ENCODE measurements around the gene DOCK3. TPM values are rescaled to one million over a fixed set of nuclear protein-coding genes. Genes with fewer than 3 reads are reported as not detected.
"Not testable (repeated sequence)": the region's sequence is repeated elsewhere in the genome, so short reads cannot be mapped to it uniquely, and the experiment has no call there.

DOCK3 gene
- total RNA-seq, 1 donor from 2014 or later = under 0.01 TPM

- H3K36me3 ChIP-seq (ENCODE audit: control insufficient read depth, insufficient read depth, low read length) = no peaks in the 10 kb centered on the region
- no peak overlapping the region for H3K4me3 ChIP-seq (ENCODE audit: low read depth, low read length)
- TF ChIP-seq CTCF (IDR thresholded peaks at IDR 0.05; ENCODE audit: insufficient read depth, low read length, severe bottlenecking) = no peak
- FAIRE-seq (no peak), DNase-seq (ENCODE audit: low read depth) (no peak)
- H3K27me3 ChIP-seq (ENCODE audit: control insufficient read depth, insufficient read depth, low read length) = no peaks in the 10 kb centered on the region
These were observed 427.7 kb downstream of the DOCK3 start for GRCh38 chr3:51102396-51102795.

DNA sequence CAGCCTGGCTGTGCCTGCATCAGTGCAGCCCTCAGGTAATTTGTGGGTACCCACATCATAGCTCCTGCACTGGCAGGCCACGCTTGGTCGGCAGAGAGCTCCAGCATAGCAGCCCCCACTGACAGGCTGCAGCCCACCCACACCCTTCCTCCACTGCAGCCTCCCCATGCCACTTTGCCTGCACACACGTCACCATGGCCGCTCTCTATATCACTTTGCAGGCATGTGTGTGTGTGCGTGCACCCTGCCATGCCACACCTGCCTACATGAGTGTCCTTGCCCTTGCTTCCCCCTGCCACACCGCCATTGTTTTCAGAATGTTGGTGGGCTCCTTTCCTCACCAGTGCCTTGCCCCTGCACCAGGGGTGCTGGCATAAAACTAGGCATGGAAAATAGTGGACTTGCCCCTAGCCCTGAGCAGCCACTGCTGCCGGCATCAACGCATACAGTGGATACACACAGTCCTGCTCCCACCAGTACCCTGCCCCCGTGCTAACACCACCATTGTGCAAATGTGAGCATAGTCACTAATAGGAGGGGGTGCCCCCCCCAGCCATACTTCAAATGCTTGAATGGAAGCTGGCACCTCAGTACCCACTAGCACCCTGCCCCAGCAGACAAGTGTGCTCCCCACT is 431.6 kb downstream of the DOCK3 start:
- Histone ChIP-seq H3K27me3 (ENCODE audit: control insufficient read depth, insufficient read depth, low read length) (no peaks in the 10 kb centered on the region), H3K36me3 (ENCODE audit: control insufficient read depth, insufficient read depth, low read length) (no peaks in the 10 kb centered on the region), H3K4me3 (ENCODE audit: low read depth, low read length) (no peak overlapping the region)
- FAIRE-seq (no peak), DNase-seq (ENCODE audit: low read depth) (no peak)
- TF ChIP-seq CTCF (IDR thresholded peaks at IDR 0.05; ENCODE audit: insufficient read depth, low read length, severe bottlenecking) = no peak

DNA sequence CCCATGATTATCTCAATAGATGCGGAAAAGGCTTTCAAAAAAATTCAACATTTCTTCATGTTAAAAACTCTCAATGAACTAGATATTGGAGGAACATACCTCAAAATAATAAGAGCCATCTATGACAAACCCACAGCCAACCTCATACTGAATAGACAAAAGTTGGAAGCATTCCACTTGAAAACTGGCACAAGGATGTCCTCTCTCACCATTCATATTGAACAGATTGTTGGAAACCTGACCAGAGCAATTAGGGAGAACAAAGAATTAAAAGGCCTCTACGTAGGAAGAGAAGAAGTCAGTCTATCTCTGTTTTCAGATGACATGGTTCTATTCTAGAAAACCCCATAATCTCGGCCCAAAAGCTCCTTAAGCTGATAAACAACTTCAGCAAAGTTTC is 435.9 kb downstream of the DOCK3 start:
- no peak for DNase-seq (ENCODE audit: low read depth)
- Histone ChIP-seq H3K4me3 (ENCODE audit: low read depth, low read length) (no peak overlapping the region), H3K36me3 (ENCODE audit: control insufficient read depth, insufficient read depth, low read length) (no peaks in the 10 kb centered on the region), H3K27me3 (ENCODE audit: control insufficient read depth, insufficient read depth, low read length) (no peaks in the 10 kb centered on the region)
- FAIRE-seq = no peak
- TF ChIP-seq CTCF (IDR thresholded peaks at IDR 0.05; ENCODE audit: insufficient read depth, low read length, severe bottlenecking) = no peak

GRCh38 chr3:51122944-51123343 is 448.2 kb downstream of the DOCK3 start:
- TF ChIP-seq CTCF (IDR thresholded peaks at IDR 0.05; ENCODE audit: insufficient read depth, low read length, severe bottlenecking) = no peak
- Histone ChIP-seq H3K27me3 (ENCODE audit: control insufficient read depth, insufficient read depth, low read length) (no peaks in the 10 kb centered on the region), H3K4me3 (ENCODE audit: low read depth, low read length) (no peak overlapping the region), H3K36me3 (ENCODE audit: control insufficient read depth, insufficient read depth, low read length) (no peaks in the 10 kb centered on the region)
- no peak for FAIRE-seq
- DNase-seq (ENCODE audit: low read depth) = no peak

- no peak for DNase-seq (ENCODE audit: low read depth)
- no peak for TF ChIP-seq CTCF (IDR thresholded peaks at IDR 0.05; ENCODE audit: insufficient read depth, low read length, severe bottlenecking)
- H3K4me3 ChIP-seq (ENCODE audit: low read depth, low read length) = no peak overlapping the region
- no peak for FAIRE-seq
- H3K27me3 ChIP-seq (ENCODE audit: control insufficient read depth, insufficient read depth, low read length) = no peaks in the 10 kb centered on the region
- no peaks in the 10 kb centered on the region for H3K36me3 ChIP-seq (ENCODE audit: control insufficient read depth, insufficient read depth, low read length)
These were observed 448.8 kb downstream of the DOCK3 start for GRCh38 chr3:51123531-51123930.

DNA sequence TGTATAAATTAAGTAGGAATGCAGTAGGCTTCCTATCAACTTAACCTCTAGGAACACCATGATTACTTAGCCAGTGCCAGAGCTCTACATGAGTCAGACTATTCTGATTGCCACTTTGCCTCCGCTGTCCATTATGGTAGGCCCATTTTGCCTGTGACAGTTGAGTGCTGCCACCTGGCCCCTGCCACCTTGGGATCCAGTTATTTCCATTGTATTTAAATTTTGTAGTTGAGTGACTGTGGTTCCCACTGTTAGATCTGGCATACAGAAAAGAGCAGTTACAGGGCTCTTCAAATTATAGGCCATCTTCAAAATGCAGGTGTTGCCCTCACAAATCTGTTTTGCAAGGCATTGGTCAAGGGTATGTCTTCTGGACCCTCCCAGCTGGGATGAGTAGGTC is 456.9 kb downstream of the DOCK3 start:
- not testable (repeated sequence) for H3K4me3 ChIP-seq (ENCODE audit: low read depth, low read length); H3K27me3 ChIP-seq (ENCODE audit: control insufficient read depth, insufficient read depth, low read length); DNase-seq (ENCODE audit: low read depth); H3K36me3 ChIP-seq (ENCODE audit: control insufficient read depth, insufficient read depth, low read length); FAIRE-seq

Measured in bronchial epithelial cell (primary cell).